ELF-1 (cell line): Measurements from ENCODE around the gene DOCK11.
"Not testable (repeated sequence)": the region's sequence is repeated elsewhere in the genome, so short reads cannot be mapped to it uniquely, and the experiment has no call there.

ENCODE experiments used
- DNase-seq: peaks from one replicate; pipeline ENCODE4 v3.0.0-alpha.2; 2016; ENCODE audit warnings: low read depth, low spot score

The DOCK11 gene

GRCh38 chrX:118694638-118695037 is 199.0 kb downstream of the DOCK11 start:
- no peak for DNase-seq

GRCh38 chrX:118698516-118699170 is 203.0 kb downstream of the DOCK11 start:
- no peak for DNase-seq

GRCh38 chrX:118702741-118703140 is 207.1 kb downstream of the DOCK11 start:
- DNase-seq: no peak

- no peak for DNase-seq
Measured at GRCh38 chrX:118706681-118707080, 211.1 kb downstream of the DOCK11 start.

GRCh38 chrX:118714521-118714920 is 218.9 kb downstream of the DOCK11 start:
- no peak for DNase-seq

- not testable (repeated sequence) for DNase-seq
Measured at GRCh38 chrX:118715917-118716316, 220.3 kb downstream of the DOCK11 start.

- not testable (repeated sequence) for DNase-seq
Measured at GRCh38 chrX:118716833-118717232, 221.2 kb downstream of the DOCK11 start.

- no peak for DNase-seq
Measured at GRCh38 chrX:118717678-118718391, 222.2 kb downstream of the DOCK11 start.

GRCh38 chrX:118718737-118719136 is 223.1 kb downstream of the DOCK11 start:
- DNase-seq: no peak

- peak; percentile 24 for DNase-seq
Measured at GRCh38 chrX:118720058-118720707, 224.6 kb downstream of the DOCK11 start.

GRCh38 chrX:118723376-118723775 is 227.8 kb downstream of the DOCK11 start:
- DNase-seq: no peak

GRCh38 chrX:118724365-118724764 is 228.8 kb downstream of the DOCK11 start:
- no peak for DNase-seq

GRCh38 chrX:118724775-118725174 is 229.2 kb downstream of the DOCK11 start:
- no peak for DNase-seq

GRCh38 chrX:118726396-118726795 is 230.8 kb downstream of the DOCK11 start:
- DNase-seq: no peak

GRCh38 chrX:118726887-118727685 is 231.5 kb downstream of the DOCK11 start, which contains the start of gene IL13RA1:
TSS of gene IL13RA1 (plus strand) at chrX:118727606. CDS start at chrX:118727639, 33 bp downstream.
- peak; percentile 97 for DNase-seq

- peak; percentile 55 for DNase-seq
Measured at GRCh38 chrX:118727686-118728339, 232.2 kb downstream of the DOCK11 start.

- DNase-seq: no peak
Measured at GRCh38 chrX:118729042-118729652, 233.5 kb downstream of the DOCK11 start.

- no peak for DNase-seq
Measured at GRCh38 chrX:118730500-118731247, 235.1 kb downstream of the DOCK11 start.

- not testable (repeated sequence) for DNase-seq
Measured at GRCh38 chrX:118732551-118732950, 236.9 kb downstream of the DOCK11 start.

- DNase-seq: no peak
Measured at GRCh38 chrX:118734909-118735308, 239.3 kb downstream of the DOCK11 start.
